HL-60 (cell line): ENCODE results near the gene MYO9B.

Source experiments
- POLR2AphosphoS5 ChIP-seq: IDR thresholded peaks from 2 replicates; pipeline ENCODE4 v1.6.1; 2012; ENCODE audit warnings: low read depth
- SPI1 ChIP-seq: IDR thresholded peaks from 2 replicates; pipeline ENCODE4 v1.6.1; 2012; ENCODE audit warnings: low read depth, mild to moderate bottlenecking, borderline replicate concordance
- TF ChIP-seq, protein P1 (sequence below): IDR thresholded peaks from one replicate; pipeline ENCODE4 v1.5.1; 2011; ENCODE audit warnings: low read length, control low read depth, inconsistent platforms; ENCODE audit not compliant: insufficient read depth

DNA sequence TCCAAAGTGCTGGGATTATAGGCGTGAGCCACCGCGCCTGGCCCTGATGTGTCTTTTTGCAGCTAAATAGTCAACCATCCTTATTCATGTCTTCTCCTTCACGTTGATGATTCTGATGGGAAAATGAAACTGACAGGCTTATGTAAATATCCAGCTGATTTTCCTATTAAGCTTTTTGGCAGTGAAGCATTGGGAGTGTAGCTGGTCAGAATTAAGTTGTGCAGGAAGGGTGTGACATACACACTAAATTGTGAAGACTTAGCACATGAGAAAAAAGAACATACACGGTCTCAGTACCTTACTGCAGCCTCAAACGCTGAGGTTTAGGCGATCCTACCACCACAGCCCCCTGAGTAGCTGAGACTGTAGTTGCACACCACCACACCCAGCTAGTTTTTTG, 89.1 kb downstream of the MYO9B start:
- TF ChIP-seq, protein P1, sequence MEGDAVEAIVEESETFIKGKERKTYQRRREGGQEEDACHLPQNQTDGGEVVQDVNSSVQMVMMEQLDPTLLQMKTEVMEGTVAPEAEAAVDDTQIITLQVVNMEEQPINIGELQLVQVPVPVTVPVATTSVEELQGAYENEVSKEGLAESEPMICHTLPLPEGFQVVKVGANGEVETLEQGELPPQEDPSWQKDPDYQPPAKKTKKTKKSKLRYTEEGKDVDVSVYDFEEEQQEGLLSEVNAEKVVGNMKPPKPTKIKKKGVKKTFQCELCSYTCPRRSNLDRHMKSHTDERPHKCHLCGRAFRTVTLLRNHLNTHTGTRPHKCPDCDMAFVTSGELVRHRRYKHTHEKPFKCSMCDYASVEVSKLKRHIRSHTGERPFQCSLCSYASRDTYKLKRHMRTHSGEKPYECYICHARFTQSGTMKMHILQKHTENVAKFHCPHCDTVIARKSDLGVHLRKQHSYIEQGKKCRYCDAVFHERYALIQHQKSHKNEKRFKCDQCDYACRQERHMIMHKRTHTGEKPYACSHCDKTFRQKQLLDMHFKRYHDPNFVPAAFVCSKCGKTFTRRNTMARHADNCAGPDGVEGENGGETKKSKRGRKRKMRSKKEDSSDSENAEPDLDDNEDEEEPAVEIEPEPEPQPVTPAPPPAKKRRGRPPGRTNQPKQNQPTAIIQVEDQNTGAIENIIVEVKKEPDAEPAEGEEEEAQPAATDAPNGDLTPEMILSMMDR: no peak
- TF ChIP-seq POLR2AphosphoS5 (no peak), SPI1 (no peak)
